Upper lobe of right lung (tissue), 1 donor: ENCODE results near the gene BTBD18. TPM values are rescaled to one million over a fixed set of nuclear protein-coding genes. Genes with fewer than 3 reads are reported as not detected.
"Not testable (repeated sequence)": the region's sequence is repeated elsewhere in the genome, so short reads cannot be mapped to it uniquely, and the experiment has no call there.

Experiments used
- ATAC-seq: fragments of 200-7000 bp; cut with Tn5 transposase; one replicate; pipeline ENCODE4 v1.9.1; 2020; ENCODE audit warnings: mild to moderate bottlenecking, moderate library complexity
- DNase-seq: peaks from one replicate; pipeline ENCODE4 v3.0.0-alpha.2; 2020
- H3K27ac ChIP-seq: fragments of 200-600 bp; one replicate; pipeline ENCODE4 v1.8.0; 2022
- H3K27me3 ChIP-seq: fragments of 200-600 bp; one replicate; pipeline ENCODE4 v1.8.0; 2022; ENCODE audit warnings: mild to moderate bottlenecking
- H3K36me3 ChIP-seq: fragments of 200-600 bp; one replicate; pipeline ENCODE4 v1.8.0; 2022
- H3K4me1 ChIP-seq: fragments of 200-600 bp; one replicate; pipeline ENCODE4 v1.8.0; 2022
- H3K4me3 ChIP-seq: fragments of 200-600 bp; one replicate; pipeline ENCODE4 v1.8.0; 2022; ENCODE audit warnings: mild to moderate bottlenecking
- H3K9me3 ChIP-seq: fragments of 200-600 bp; one replicate; pipeline ENCODE4 v1.8.0; 2022
- intact Hi-C: fragments of 100-400 bp; cut with DNase I; formaldehyde crosslinking; loops from one replicate; pipeline ENCODE4 v1.11.0; 2022
- total RNA-seq: library from RNA; stranded (reverse); fragmentation: NEBNext Ultra II Directional; extraction: Animal tissue kit (Norgen Biotek cat#: 25700); gene quantifications from one replicate; pipeline ENCODE4 v1.2.1, GENCODE V29; 2021
- TF ChIP-seq, protein P1 (sequence below): fragments of 200-600 bp; IDR thresholded peaks from one replicate; pipeline ENCODE4 v1.8.0; 2022; ENCODE audit warnings: antibody characterized with exemption
- donor health status: DM: no; HTN: yes; CAD: no; lungs with severe emphysema.

Gene BTBD18
- total RNA-seq, 1 donor from 2014 or later = not detected

- no peaks in the 10 kb centered on the region for H3K27me3 ChIP-seq
- no peak overlapping the region for H3K4me3 ChIP-seq
- TF ChIP-seq, protein P1, sequence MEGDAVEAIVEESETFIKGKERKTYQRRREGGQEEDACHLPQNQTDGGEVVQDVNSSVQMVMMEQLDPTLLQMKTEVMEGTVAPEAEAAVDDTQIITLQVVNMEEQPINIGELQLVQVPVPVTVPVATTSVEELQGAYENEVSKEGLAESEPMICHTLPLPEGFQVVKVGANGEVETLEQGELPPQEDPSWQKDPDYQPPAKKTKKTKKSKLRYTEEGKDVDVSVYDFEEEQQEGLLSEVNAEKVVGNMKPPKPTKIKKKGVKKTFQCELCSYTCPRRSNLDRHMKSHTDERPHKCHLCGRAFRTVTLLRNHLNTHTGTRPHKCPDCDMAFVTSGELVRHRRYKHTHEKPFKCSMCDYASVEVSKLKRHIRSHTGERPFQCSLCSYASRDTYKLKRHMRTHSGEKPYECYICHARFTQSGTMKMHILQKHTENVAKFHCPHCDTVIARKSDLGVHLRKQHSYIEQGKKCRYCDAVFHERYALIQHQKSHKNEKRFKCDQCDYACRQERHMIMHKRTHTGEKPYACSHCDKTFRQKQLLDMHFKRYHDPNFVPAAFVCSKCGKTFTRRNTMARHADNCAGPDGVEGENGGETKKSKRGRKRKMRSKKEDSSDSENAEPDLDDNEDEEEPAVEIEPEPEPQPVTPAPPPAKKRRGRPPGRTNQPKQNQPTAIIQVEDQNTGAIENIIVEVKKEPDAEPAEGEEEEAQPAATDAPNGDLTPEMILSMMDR = no peak
- H3K27ac ChIP-seq = no peak overlapping the region
- intact Hi-C loops = no loop called here
- peaks cover 31% of the 10 kb centered on the region for H3K4me1 ChIP-seq
- DNase-seq (no peak), ATAC-seq (no peak)
- no peaks in the 10 kb centered on the region for H3K9me3 ChIP-seq
- H3K36me3 ChIP-seq = peaks cover 4% of the 10 kb centered on the region
These were observed 41.7 kb downstream of the BTBD18 start for GRCh38 chr11:57709802-57710367.

DNA sequence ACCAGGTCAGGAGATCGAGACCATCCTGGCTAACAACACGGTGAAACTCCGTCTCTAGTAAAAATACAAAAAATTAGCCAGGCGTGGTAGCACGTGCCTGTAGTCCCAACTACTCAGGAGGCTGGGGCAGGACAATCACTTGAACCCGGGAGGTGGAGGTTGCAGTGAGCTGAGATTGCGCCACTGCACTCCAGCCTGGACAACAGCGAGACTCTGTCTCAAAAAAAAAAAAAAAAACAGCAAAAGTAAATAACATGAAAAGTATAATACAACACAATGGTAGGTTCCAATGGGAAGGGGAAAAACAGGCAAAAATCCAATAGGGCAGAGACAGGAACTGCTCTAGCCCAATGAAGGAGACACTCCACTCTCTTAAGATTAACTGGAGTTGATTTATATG is 46.2 kb downstream of the BTBD18 start:
- DNase-seq, intact Hi-C loops, ATAC-seq, H3K27ac ChIP-seq, H3K4me1 ChIP-seq, H3K9me3 ChIP-seq, H3K27me3 ChIP-seq, H3K4me3 ChIP-seq: not testable (repeated sequence)
- H3K36me3 ChIP-seq = peaks cover 42% of the 10 kb centered on the region

- no peaks in the 10 kb centered on the region for H3K4me1 ChIP-seq
- DNase-seq = no peak
- TF ChIP-seq, protein P1 = no peak
- no peaks in the 10 kb centered on the region for H3K27me3 ChIP-seq
- H3K27ac ChIP-seq = no peak overlapping the region
- no peaks in the 10 kb centered on the region for H3K9me3 ChIP-seq
- H3K36me3 ChIP-seq = peaks cover 47% of the 10 kb centered on the region
- intact Hi-C loops = no loop called here
- H3K4me3 ChIP-seq = no peak overlapping the region
- no peak for ATAC-seq
These were observed 46.7 kb downstream of the BTBD18 start for GRCh38 chr11:57704932-57705331.

GRCh38 chr11:57703341-57703740 is 48.3 kb downstream of the BTBD18 start:
- Histone ChIP-seq H3K4me1 (no peaks in the 10 kb centered on the region), H3K9me3 (no peaks in the 10 kb centered on the region), H3K36me3 (peaks cover 63% of the 10 kb centered on the region), H3K27ac (no peak overlapping the region), H3K27me3 (no peaks in the 10 kb centered on the region), H3K4me3 (no peak overlapping the region)
- DNase-seq (no peak), ATAC-seq (no peak)
- TF ChIP-seq, protein P1 = no peak
- intact Hi-C loops = no loop called here

DNA sequence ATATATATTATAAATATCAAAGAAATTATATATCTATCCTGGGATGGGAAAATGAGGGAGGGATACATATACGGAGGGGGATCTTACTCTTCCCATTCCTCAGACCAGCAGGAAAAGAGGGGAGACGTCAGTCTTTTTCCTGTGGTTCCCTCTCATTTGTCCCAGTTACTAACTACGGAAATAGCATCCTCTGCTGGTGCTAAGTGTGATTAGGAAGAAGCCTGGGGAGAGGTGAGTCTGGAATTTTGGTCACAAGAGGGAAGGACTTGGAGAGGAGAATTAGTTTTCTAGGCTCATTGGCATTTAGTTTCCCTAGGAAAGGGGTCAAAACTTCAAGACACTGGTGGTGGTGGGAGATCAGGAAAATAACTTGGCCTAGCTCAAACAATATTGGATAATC is 51.2 kb downstream of the BTBD18 start:
- DNase-seq (no peak), ATAC-seq (no peak)
- H3K27ac ChIP-seq = no peak overlapping the region
- H3K27me3 ChIP-seq = no peaks in the 10 kb centered on the region
- peaks cover 90% of the 10 kb centered on the region for H3K36me3 ChIP-seq
- TF ChIP-seq, protein P1 = no peak
- intact Hi-C loops = no loop called here
- no peaks in the 10 kb centered on the region for H3K9me3 ChIP-seq
- H3K4me1 ChIP-seq = no peaks in the 10 kb centered on the region
- H3K4me3 ChIP-seq = no peak overlapping the region

GRCh38 chr11:57699813-57700212 is 51.8 kb downstream of the BTBD18 start:
- Histone ChIP-seq H3K27ac (no peak overlapping the region), H3K9me3 (no peaks in the 10 kb centered on the region), H3K4me1 (no peaks in the 10 kb centered on the region), H3K4me3 (no peak overlapping the region), H3K36me3 (peaks cover 92% of the 10 kb centered on the region), H3K27me3 (no peaks in the 10 kb centered on the region)
- DNase-seq = no peak
- intact Hi-C loops = no loop called here
- TF ChIP-seq, protein P1 = no peak
- no peak for ATAC-seq
